H1 (cell line): Measurements from ENCODE around the gene STARD3.

Source experiments
- CREB1 ChIP-seq: IDR thresholded peaks from 2 replicates; pipeline ENCODE4 v1.6.1; 2012; ENCODE audit warnings: inconsistent platforms
- CTCF ChIP-seq, 3 experiments: IDR thresholded peaks; 1 replicate in 2 of 3; 2 replicates in 1 of 3; pipeline versions ENCODE4 v1.5.1 to v1.6.1; 2011; ENCODE audit warnings: low read length in 3 of 3, mild to moderate bottlenecking in 3 of 3, inconsistent platforms in 2 of 3, low read depth in 1 of 3, moderate library complexity in 1 of 3; ENCODE audit not compliant: insufficient read depth in 1 of 3; ENCODE audit errors: control extremely low read depth in 1 of 3
- EP300 ChIP-seq, 2 experiments: IDR thresholded peaks; 1 replicate in 1 of 2; 2 replicates in 1 of 2; pipeline ENCODE4 v1.6.1; 2011 to 2012; ENCODE audit warnings: low read depth in 2 of 2, low read length in 2 of 2, mild to moderate bottlenecking in 2 of 2, borderline replicate concordance in 1 of 2, inconsistent platforms in 1 of 2, moderate library complexity in 1 of 2
- FOSL1 ChIP-seq: IDR thresholded peaks from 2 replicates; pipeline ENCODE4 v1.6.1; 2011; ENCODE audit warnings: mild to moderate bottlenecking, low read depth, low read length, moderate library complexity; ENCODE audit not compliant: insufficient read depth
- GABPA ChIP-seq: IDR thresholded peaks from 2 replicates; pipeline ENCODE4 v1.6.1; 2011; ENCODE audit warnings: mild to moderate bottlenecking, low read length, moderate library complexity, borderline replicate concordance; ENCODE audit not compliant: insufficient read depth
- JUN ChIP-seq: IDR thresholded peaks from 2 replicates; pipeline ENCODE4 v1.6.1; 2011; ENCODE audit warnings: low read depth, mild to moderate bottlenecking, improper control_type of control experiment, low read length
- NRF1 ChIP-seq: IDR thresholded peaks from 2 replicates; pipeline ENCODE4 v1.6.1; 2011; ENCODE audit warnings: mild to moderate bottlenecking, low read depth, low read length, improper control_type of control experiment
- POLR2A ChIP-seq, 2 experiments: IDR thresholded peaks; 1 replicate in 1 of 2; 2 replicates in 1 of 2; pipeline ENCODE4 v1.6.1; 2011; ENCODE audit warnings: low read depth in 2 of 2, low read length in 2 of 2, mild to moderate bottlenecking in 2 of 2; ENCODE audit errors: control extremely low read depth in 1 of 2
- SP1 ChIP-seq: IDR thresholded peaks from 2 replicates; pipeline ENCODE4 v1.6.1; 2011; ENCODE audit warnings: low read depth, low read length
- YY1 ChIP-seq: IDR thresholded peaks from 2 replicates; pipeline ENCODE4 v1.6.1; 2011; ENCODE audit warnings: low read depth, mild to moderate bottlenecking, low read length

- TF ChIP-seq NRF1 (no peak), GABPA (no peak), POLR2A (IDR thresholded peaks at IDR 0.05; ENCODE audit: control extremely low read depth in 1 of 2, low read depth in 2 of 2, low read length in 2 of 2) (no peak), EP300 (IDR thresholded peaks at IDR 0.05; ENCODE audit: borderline replicate concordance in 1 of 2, low read depth in 2 of 2, low read length in 2 of 2) (no peak), FOSL1 (no peak), SP1 (no peak), CREB1 (no peak), CTCF (IDR thresholded peaks at IDR 0.05; ENCODE audit: control extremely low read depth in 1 of 3, insufficient read depth in 1 of 3, low read depth in 1 of 3, low read length in 3 of 3) (no peak), JUN (no peak), YY1 (no peak)
Observed at GRCh38 chr17:39673335-39674081, 36.6 kb downstream of the STARD3 start.
